HepG2 (cell line): Measurements from ENCODE around the gene SMG5. TPM values are rescaled to one million over a fixed set of nuclear protein-coding genes. Genes with fewer than 3 reads are reported as not detected.

Source experiments
- CERS6 ChIP-seq: sonication (generic); formaldehyde crosslinking; IDR thresholded peaks from 2 replicates; pipeline ENCODE4 v1.5.0; 2020; ENCODE audit warnings: missing genetic modification reagents
- CHD4 ChIP-seq: fragments of 200-600 bp; sonication (generic); IDR thresholded peaks from 2 replicates; pipeline ENCODE4 v1.7.0; 2017; ENCODE audit warnings: mild to moderate bottlenecking, low read length, borderline replicate concordance
- DR1 ChIP-seq: sonication (generic); formaldehyde crosslinking; IDR thresholded peaks from 2 replicates; pipeline ENCODE4 v1.8.0; 2021; ENCODE audit warnings: mild to moderate bottlenecking, missing genetic modification reagents, inconsistent platforms
- FOSL2 ChIP-seq: sonication (generic); formaldehyde crosslinking; IDR thresholded peaks from 2 replicates; pipeline ENCODE4 v1.4.0; 2020; ENCODE audit warnings: missing genetic modification reagents
- FOXA1 ChIP-seq, 2 experiments: fragments of 450-650 bp in 1 of 2; sonication (generic) in 1 of 2; formaldehyde crosslinking in 1 of 2; IDR thresholded peaks; 2 replicates each; pipeline versions ENCODE4 v1.4.0 to v1.6.1; 2016 to 2020; ENCODE audit warnings: missing genetic modification reagents in 1 of 2
- HCFC1 ChIP-seq: fragments of 150-350 bp; IDR thresholded peaks from 2 replicates; pipeline ENCODE4 v1.6.1; 2014; ENCODE audit warnings: low read depth, low read length
- HINFP ChIP-seq: sonication (generic); formaldehyde crosslinking; IDR thresholded peaks from 2 replicates; pipeline ENCODE4 v1.4.0; 2020; ENCODE audit warnings: low read depth, mild to moderate bottlenecking, missing genetic modification reagents
- KLF11 ChIP-seq: IDR thresholded peaks from 2 replicates; pipeline ENCODE4 v1.6.1; 2016; ENCODE audit warnings: missing compliant biosample characterization
- MIER3 ChIP-seq: IDR thresholded peaks from 2 replicates; pipeline ENCODE4 v1.6.1; 2016; ENCODE audit warnings: missing compliant biosample characterization, borderline replicate concordance
- MIXL1 ChIP-seq: IDR thresholded peaks from 2 replicates; pipeline ENCODE4 v1.6.1; 2016
- NFAT5 ChIP-seq: sonication (generic); formaldehyde crosslinking; IDR thresholded peaks from 2 replicates; pipeline ENCODE4 v1.4.0; 2020; ENCODE audit warnings: missing genetic modification reagents
- NFE2L2 ChIP-seq: fragments of 150-350 bp; IDR thresholded peaks from 2 replicates; pipeline ENCODE4 v1.6.1; 2014; ENCODE audit warnings: low read length
- ONECUT2 ChIP-seq: sonication (generic); formaldehyde crosslinking; IDR thresholded peaks from 2 replicates; pipeline ENCODE4 v1.4.0; 2020; ENCODE audit warnings: missing genetic modification reagents
- STAG1 ChIP-seq: sonication (generic); formaldehyde crosslinking; IDR thresholded peaks from 2 replicates; pipeline ENCODE4 v1.4.0; 2020; ENCODE audit warnings: missing genetic modification reagents
- TAF1 ChIP-seq: sonication (generic); formaldehyde crosslinking; IDR thresholded peaks from 2 replicates; pipeline ENCODE4 v1.4.0; 2020; ENCODE audit warnings: missing genetic modification reagents
- TIGD3 ChIP-seq: sonication (generic); formaldehyde crosslinking; IDR thresholded peaks from 2 replicates; pipeline ENCODE4 v1.5.1; 2020; ENCODE audit warnings: mild to moderate bottlenecking, missing genetic modification reagents, borderline replicate concordance
- ZFAT ChIP-seq: sonication (generic); formaldehyde crosslinking; conservative IDR thresholded peaks from 2 replicates; pipeline ENCODE4 v1.8.1; 2023; ENCODE audit warnings: missing genetic modification reagents, inconsistent platforms
- ZFP36 ChIP-seq: fragments of 150-350 bp; IDR thresholded peaks from 2 replicates; pipeline ENCODE4 v1.6.1; 2018; ENCODE audit warnings: borderline replicate concordance, low read length, low read depth; ENCODE audit not compliant: partially characterized antibody
- ZNF225 ChIP-seq: sonication (generic); formaldehyde crosslinking; IDR thresholded peaks from 2 replicates; pipeline ENCODE4 v1.4.0; 2020; ENCODE audit warnings: mild to moderate bottlenecking, missing genetic modification reagents
- ZNF234 ChIP-seq: sonication (generic); formaldehyde crosslinking; conservative IDR thresholded peaks from 2 replicates; pipeline ENCODE4 v1.5.1; 2020; ENCODE audit warnings: mild to moderate bottlenecking, missing genetic modification reagents
- ZNF296 ChIP-seq: sonication (generic); formaldehyde crosslinking; conservative IDR thresholded peaks from 2 replicates; pipeline ENCODE4 v1.5.0; 2020; ENCODE audit warnings: mild to moderate bottlenecking, missing genetic modification reagents
- ZNF746 ChIP-seq: sonication (generic); formaldehyde crosslinking; IDR thresholded peaks from 2 replicates; pipeline ENCODE4 v1.8.0; 2022; ENCODE audit warnings: mild to moderate bottlenecking, missing genetic modification reagents
- ZNF790 ChIP-seq: sonication (generic); formaldehyde crosslinking; IDR thresholded peaks from 2 replicates; pipeline ENCODE4 v1.8.0; 2022; ENCODE audit warnings: missing genetic modification reagents, mild to moderate bottlenecking, borderline replicate concordance
- polyA plus RNA-seq, 8 experiments: library from polyadenylated mRNA; depleted of rRNA in 3 of 8; stranded (reverse) in 7 of 8; unstranded in 1 of 8; fragments of >200 nt; fragmentation: Illumina TruSeq in 4 of 8; extraction: Trizol in 4 of 8; gene quantifications; 2 replicates each; pipeline versions ENCODE4 v1.2.1 to v1.2.3, GENCODE V29; 2011 to 2016; ENCODE audit warnings: low read depth in 4 of 8, missing spikeins in 1 of 8, mixed read lengths in 1 of 8; ENCODE audit not compliant: insufficient read depth in 1 of 8
- total RNA-seq, 5 experiments: library from RNA; depleted of rRNA; stranded (reverse); fragments of >200 nt; fragmentation: Illumina TruSeq; extraction: Trizol; gene quantifications; 2 replicates each; pipeline ENCODE4 v1.2.3, GENCODE V29; 2016; ENCODE audit warnings: low read depth in 1 of 5

SMG5 gene
- total and polyA plus RNA-seq, 2 of the 13 experiments (the other 11 are each of a cell fraction or from before 2014, with no cell fraction given), result 50.5 to 84.0 TPM

- TF ChIP-seq TAF1 (CRISPR knock-in tag) (peak; percentile 66), ZNF790 (CRISPR knock-in tag) (no peak), ZFAT (no peak), STAG1 (CRISPR knock-in tag) (no peak), FOXA1 (IDR thresholded peaks at IDR 0.05) (no peak), FOXA1 (CRISPR knock-in tag; IDR thresholded peaks at IDR 0.05) (no peak), ZNF746 (CRISPR knock-in tag) (no peak), FOSL2 (CRISPR knock-in tag) (no peak), HINFP (CRISPR knock-in tag) (no peak), DR1 (CRISPR knock-in tag) (no peak), CERS6 (CRISPR knock-in tag) (no peak), TIGD3 (no peak), HCFC1 (no peak), CHD4 (no peak), MIER3 (CRISPR knock-in tag) (no peak), MIXL1 (no peak), KLF11 (CRISPR knock-in tag) (no peak), NFE2L2 (no peak), ZNF234 (no peak), ZFP36 (no peak), ZNF225 (CRISPR knock-in tag) (no peak), ONECUT2 (no peak), NFAT5 (no peak), ZNF296 (CRISPR knock-in tag) (no peak)
These were observed 12.8 kb upstream of the SMG5 start, which contains the start of gene GLMP (continued) for GRCh38 chr1:156295391-156295947.
